Stimulated activated CD4-positive, alpha-beta T cell treated with anti-CD3 and anti-CD28 coated beads, Interleukin-2, amount 100 ng/mL, for 48 hours (primary cell): ENCODE data around the gene RALGDS.
A peak's percentile ranks its signal among the peaks of the same experiment; 100 is the strongest.

Experiments used
- DNase-seq, 2 donors: peaks; one replicate each; pipeline ENCODE4 v3.0.0-alpha.2; 2020

RALGDS gene

GRCh38 chr9:133117271-133118178 lies 3.5 kb downstream of the RALGDS start:
- no peak for DNase-seq

- DNase-seq, result no peak
Measured at GRCh38 chr9:133116346-133117231, 4.5 kb downstream of the RALGDS start.

- peak; percentile 58 to 65 for DNase-seq
Measured at GRCh38 chr9:133115604-133116345, 5.3 kb downstream of the RALGDS start.

- no peak for DNase-seq
Measured at GRCh38 chr9:133114886-133115603, 6.0 kb downstream of the RALGDS start.

- DNase-seq, result no peak
Measured at GRCh38 chr9:133113949-133114885, 6.8 kb downstream of the RALGDS start.

GRCh38 chr9:133113163-133113948 lies 7.7 kb downstream of the RALGDS start:
- DNase-seq, result no peak

- no peak for DNase-seq
Measured at GRCh38 chr9:133112663-133113026, 8.4 kb downstream of the RALGDS start.

- DNase-seq, result no peak
Measured at GRCh38 chr9:133111808-133112662, 9.0 kb downstream of the RALGDS start.

GRCh38 chr9:133109931-133110650 lies 10.9 kb downstream of the RALGDS start:
- DNase-seq, result no peak

- DNase-seq, result no peak
Measured at GRCh38 chr9:133108794-133109641, 12.0 kb downstream of the RALGDS start.

GRCh38 chr9:133107961-133108793 lies 12.9 kb downstream of the RALGDS start:
- no peak for DNase-seq

- no peak for DNase-seq
Measured at GRCh38 chr9:133107245-133107722, 13.8 kb downstream of the RALGDS start.

- DNase-seq, result no peak
Measured at GRCh38 chr9:133106511-133107244, 14.4 kb downstream of the RALGDS start.

- no peak for DNase-seq
Measured at GRCh38 chr9:133105461-133105770, 15.6 kb downstream of the RALGDS start.

GRCh38 chr9:133104718-133105460 lies 16.2 kb downstream of the RALGDS start:
- no peak for DNase-seq
